Measurements from ENCODE around the gene NDUFC2. TPM values are rescaled to one million over a fixed set of nuclear protein-coding genes. Genes with fewer than 3 reads are reported as not detected.
"Not testable (repeated sequence)": the region's sequence is repeated elsewhere in the genome, so short reads cannot be mapped to it uniquely, and the experiment has no call there.

NDUFC2 gene
- total RNA-seq, 1 donor from 2014 or later = 145 TPM

- not testable (repeated sequence) for ATAC-seq
Observed at GRCh38 chr11:78028423-78028822, 51.2 kb downstream of the NDUFC2 start.

- no peak for ATAC-seq
Observed at GRCh38 chr11:78027759-78028158, 51.9 kb downstream of the NDUFC2 start.

- ATAC-seq = no peak
Observed at GRCh38 chr11:78025378-78025777, 54.3 kb downstream of the NDUFC2 start.

GRCh38 chr11:78023426-78023825 lies 56.2 kb downstream of the NDUFC2 start:
- no peak for ATAC-seq

- peak; percentile 64 for ATAC-seq
Observed at GRCh38 chr11:78022397-78023396, 57.0 kb downstream of the NDUFC2 start, which contains the start of gene KCTD14. Gene KCTD14 (minus strand): TSS chr11:78023276. CDS start chr11:78023249, 27 bp downstream.

- no peak for ATAC-seq
Observed at GRCh38 chr11:78021611-78022010, 58.1 kb downstream of the NDUFC2 start.

- no peak for ATAC-seq
Observed at GRCh38 chr11:78020246-78020645, 59.4 kb downstream of the NDUFC2 start.

- ATAC-seq = peak; percentile 21
Observed at GRCh38 chr11:78019808-78020207, 59.9 kb downstream of the NDUFC2 start.

Other genes starting within 250 kb of the NDUFC2 start
- 16.1 TPM for gene INTS4, start 85.2 kb downstream of the NDUFC2 start, total RNA-seq
- gene KCTD14, start 56.6 kb downstream of the NDUFC2 start, total RNA-seq = 2.3 TPM
- not detected for gene THRSP, start 16.0 kb downstream of the NDUFC2 start, total RNA-seq
- 27.0 TPM for gene ALG8, start 59.8 kb upstream of the NDUFC2 start, total RNA-seq
- 8.4 TPM for gene KCTD21, start 108.8 kb upstream of the NDUFC2 start, total RNA-seq
- 3.5 TPM for gene USP35, start 109.1 kb upstream of the NDUFC2 start, total RNA-seq

Data from esophagus mucosa (tissue), 1 donor.